Endothelial cell of umbilical vein (primary cell): ENCODE results near the gene RNF175. TPM values are rescaled to one million over a fixed set of nuclear protein-coding genes. Genes with fewer than 3 reads are reported as not detected.

Experiments used
- BruUV-seq: library from RNA; stranded (reverse); fragments of 400-500 nt; replicated peaks from 2 replicates; lab custom pipeline; 2021; lab: Mats Ljungman, UMichigan
- CTCF ChIA-PET: fragments of 300-600, 350-600 bp; sonication (Branson Sonifier 250); formaldehyde crosslinking; loops from one replicate; lab custom pipeline; 2021; ENCODE audit warnings: antibody characterized with exemption, inconsistent platforms; lab: Charles Lee
- POLR2A ChIA-PET: fragments of 300-600, 350-600 bp; sonication (Branson Sonifier 250); formaldehyde crosslinking; loops from one replicate; lab custom pipeline; 2021; ENCODE audit warnings: antibody characterized with exemption, inconsistent platforms; lab: Charles Lee
- DNase-seq: peaks from one replicate; pipeline ENCODE4 v3.0.0-alpha.2; 2011; ENCODE audit warnings: low read depth, low spot score
- FAIRE-seq: peaks from 2 replicates; lab custom pipeline; 2011; peaks lifted over from hg19 to GRCh38; lab: Jason Lieb, UNC
- H2AFZ ChIP-seq: 2 replicates; pipeline ENCODE4 v1.6.0; 2012; ENCODE audit warnings: low read depth, low read length, control low read depth, inconsistent platforms
- H3K27ac ChIP-seq: 2 replicates; pipeline ENCODE4 v1.5.1; 2011; ENCODE audit warnings: low read depth, mild to moderate bottlenecking, control low read depth, low read length, moderate library complexity; ENCODE audit not compliant: insufficient read depth
- H3K27me3 ChIP-seq, 2 experiments: 2 replicates each; pipeline versions ENCODE4 v1.6.0 to v1.6.1; 2011; ENCODE audit warnings: low read length in 2 of 2, mixed read lengths in 1 of 2; ENCODE audit not compliant: control insufficient read depth in 2 of 2, insufficient read depth in 2 of 2
- H3K36me3 ChIP-seq, 2 experiments: 2 replicates in 1 of 2; 3 replicates in 1 of 2; pipeline ENCODE4 v1.5.1; 2011; ENCODE audit warnings: low read length in 2 of 2, mild to moderate bottlenecking in 1 of 2, moderate library complexity in 1 of 2; ENCODE audit not compliant: control insufficient read depth in 2 of 2, insufficient read depth in 2 of 2; ENCODE audit errors: extremely low read depth in 1 of 2
- H3K4me1 ChIP-seq: 3 replicates; pipeline ENCODE4 v1.5.1; 2011; ENCODE audit warnings: mild to moderate bottlenecking, low read length; ENCODE audit not compliant: control insufficient read depth, insufficient read depth; ENCODE audit errors: extremely low read depth
- H3K4me2 ChIP-seq: 2 replicates; pipeline ENCODE4 v1.6.1; 2011; ENCODE audit warnings: low read length, control low read depth, mixed read lengths; ENCODE audit not compliant: insufficient read depth
- H3K4me3 ChIP-seq, 3 experiments: fragments of 200-600 bp in 1 of 3; sonication (generic), shearing (Covaris generic) in 1 of 3; replicated peaks in 1 of 3; 2 replicates each; pipeline ENCODE4 v1.5.1; 2011 to 2016; ENCODE audit warnings: control low read depth in 3 of 3, low read length in 3 of 3, mild to moderate bottlenecking in 2 of 3, inconsistent platforms in 1 of 3, low read depth in 1 of 3, moderate library complexity in 1 of 3; ENCODE audit not compliant: insufficient read depth in 1 of 3
- H3K79me2 ChIP-seq: 2 replicates; pipeline ENCODE4 v1.6.0; 2012; ENCODE audit warnings: low read length, inconsistent platforms; ENCODE audit not compliant: control insufficient read depth, insufficient read depth
- H3K9ac ChIP-seq: replicated peaks from 2 replicates; pipeline ENCODE3; 2011; ENCODE audit warnings: low read length, control low read depth; ENCODE audit not compliant: insufficient read depth; ENCODE audit errors: extremely low read depth
- H3K9me1 ChIP-seq: replicated peaks from 3 replicates; pipeline ENCODE4 v1.6.0; 2011; ENCODE audit warnings: mild to moderate bottlenecking, low read length; ENCODE audit not compliant: control insufficient read depth, insufficient read depth; ENCODE audit errors: extremely low read depth
- H3K9me3 ChIP-seq: replicated peaks from 2 replicates; pipeline ENCODE4 v1.5.1; 2012; ENCODE audit warnings: low read length, inconsistent platforms; ENCODE audit not compliant: control insufficient read depth, insufficient read depth
- H4K20me1 ChIP-seq: replicated peaks from 2 replicates; pipeline ENCODE3; 2011; ENCODE audit warnings: mild to moderate bottlenecking, low read length; ENCODE audit not compliant: control insufficient read depth, insufficient read depth; ENCODE audit errors: extremely low read depth
- EZH2 ChIP-seq: IDR thresholded peaks from 2 replicates; pipeline ENCODE4 v1.6.1; 2012; ENCODE audit warnings: borderline replicate concordance, low read depth, mild to moderate bottlenecking, moderate library complexity, low read length, inconsistent platforms; ENCODE audit not compliant: severe bottlenecking
- FOS ChIP-seq: IDR thresholded peaks from 2 replicates; pipeline ENCODE4 v1.6.1; 2011; ENCODE audit warnings: mild to moderate bottlenecking, low read length, moderate library complexity, borderline replicate concordance; ENCODE audit not compliant: insufficient read depth
- GATA2 ChIP-seq: IDR thresholded peaks from 2 replicates; pipeline ENCODE4 v1.7.0; 2011; ENCODE audit warnings: low read depth, mild to moderate bottlenecking, moderate library complexity, mixed read lengths, low read length; ENCODE audit not compliant: insufficient read length, insufficient read depth
- JUN ChIP-seq: IDR thresholded peaks from 2 replicates; pipeline ENCODE4 v1.6.1; 2011; ENCODE audit warnings: borderline replicate concordance, low read depth; ENCODE audit not compliant: insufficient read length, insufficient read depth
- MYC ChIP-seq: IDR thresholded peaks from one replicate; pipeline ENCODE4 v1.6.1; 2011; ENCODE audit warnings: mild to moderate bottlenecking, low read depth, low read length
- POLR2A ChIP-seq: IDR thresholded peaks from 2 replicates; pipeline ENCODE4 v1.6.1; 2012; ENCODE audit warnings: low read depth, mild to moderate bottlenecking, control low read depth, low read length
- POLR2AphosphoS5 ChIP-seq: IDR thresholded peaks from 2 replicates; pipeline ENCODE4 v1.6.1; 2012; ENCODE audit warnings: low read depth, mild to moderate bottlenecking, control low read depth, low read length, moderate library complexity; ENCODE audit not compliant: insufficient read depth
- dilution Hi-C: fragments of 300-500 bp; cut with MboI; formaldehyde crosslinking; loops from one replicate; pipeline ENCODE4 v1.15.0; 2019; ENCODE audit warnings: low sequenced_read_pairs; ENCODE audit not compliant: extremely low pct_ligation_motif_present
- intact Hi-C: fragments of 100-400 bp; cut with micrococcal nuclease; formaldehyde crosslinking; loops from one replicate; pipeline ENCODE4 v1.10.0; 2022
- polyA plus RNA-seq, 4 experiments: library from polyadenylated mRNA; depleted of rRNA in 3 of 4; stranded (reverse) in 3 of 4; unstranded in 1 of 4; fragments of >200 nt; gene quantifications; 2 replicates each; pipeline versions ENCODE4 v1.2.1 to v1.2.3, GENCODE V29; 2011 to 2012; ENCODE audit warnings: missing spikeins in 1 of 4
- total RNA-seq: library from RNA; stranded (reverse); gene quantifications from 2 replicates; pipeline ENCODE4 v1.2.3, GENCODE V29; 2021
- TF ChIP-seq, protein P1 (sequence below): IDR thresholded peaks from 2 replicates; pipeline ENCODE4 v1.6.1; 2011; ENCODE audit not compliant: insufficient read depth, insufficient read length
- TF ChIP-seq, protein P2 (sequence below), 2 donors: IDR thresholded peaks; 1 replicate in 1 of 2; 2 replicates in 1 of 2; pipeline ENCODE4 v1.5.1; 2011; ENCODE audit warnings: low read length in 2 of 2, mild to moderate bottlenecking in 2 of 2, moderate library complexity in 2 of 2, control low read depth in 1 of 2, inconsistent platforms in 1 of 2, low read depth in 1 of 2; ENCODE audit not compliant: insufficient read depth in 1 of 2; ENCODE audit errors: extremely low read depth in 1 of 2

Gene RNF175
- total and polyA plus RNA-seq, 2 donors (not counting 3 experiments of a cell fraction or from before 2014, with no cell fraction given): not detected

DNA sequence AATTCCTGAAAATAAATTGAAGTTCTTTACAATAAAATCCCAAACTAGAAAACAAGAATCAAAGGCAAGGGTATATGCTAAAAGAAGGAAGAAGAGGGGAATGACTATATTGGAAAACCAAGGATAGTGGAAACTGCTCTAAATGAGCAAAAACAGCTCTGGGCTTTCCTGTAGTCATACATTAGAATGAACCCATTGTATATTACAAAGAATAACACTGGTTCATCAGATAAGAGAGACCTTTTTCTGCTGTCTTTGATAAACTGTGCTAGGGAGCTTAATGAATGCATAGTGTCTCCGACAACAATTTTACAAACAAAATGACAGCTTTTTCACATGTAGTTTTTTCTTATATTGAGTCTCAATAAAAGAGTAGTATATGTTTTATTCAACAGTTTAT, 49.1 kb downstream of the RNF175 start:
- TF ChIP-seq, protein P1, sequence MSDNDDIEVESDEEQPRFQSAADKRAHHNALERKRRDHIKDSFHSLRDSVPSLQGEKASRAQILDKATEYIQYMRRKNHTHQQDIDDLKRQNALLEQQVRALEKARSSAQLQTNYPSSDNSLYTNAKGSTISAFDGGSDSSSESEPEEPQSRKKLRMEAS: no peak
- TF ChIP-seq, protein P2, sequence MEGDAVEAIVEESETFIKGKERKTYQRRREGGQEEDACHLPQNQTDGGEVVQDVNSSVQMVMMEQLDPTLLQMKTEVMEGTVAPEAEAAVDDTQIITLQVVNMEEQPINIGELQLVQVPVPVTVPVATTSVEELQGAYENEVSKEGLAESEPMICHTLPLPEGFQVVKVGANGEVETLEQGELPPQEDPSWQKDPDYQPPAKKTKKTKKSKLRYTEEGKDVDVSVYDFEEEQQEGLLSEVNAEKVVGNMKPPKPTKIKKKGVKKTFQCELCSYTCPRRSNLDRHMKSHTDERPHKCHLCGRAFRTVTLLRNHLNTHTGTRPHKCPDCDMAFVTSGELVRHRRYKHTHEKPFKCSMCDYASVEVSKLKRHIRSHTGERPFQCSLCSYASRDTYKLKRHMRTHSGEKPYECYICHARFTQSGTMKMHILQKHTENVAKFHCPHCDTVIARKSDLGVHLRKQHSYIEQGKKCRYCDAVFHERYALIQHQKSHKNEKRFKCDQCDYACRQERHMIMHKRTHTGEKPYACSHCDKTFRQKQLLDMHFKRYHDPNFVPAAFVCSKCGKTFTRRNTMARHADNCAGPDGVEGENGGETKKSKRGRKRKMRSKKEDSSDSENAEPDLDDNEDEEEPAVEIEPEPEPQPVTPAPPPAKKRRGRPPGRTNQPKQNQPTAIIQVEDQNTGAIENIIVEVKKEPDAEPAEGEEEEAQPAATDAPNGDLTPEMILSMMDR (IDR thresholded peaks at IDR 0.05; ENCODE audit: extremely low read depth in 1 of 2, insufficient read depth in 1 of 2, low read depth in 1 of 2, low read length in 2 of 2): no peak
- no peak for TF ChIP-seq GATA2
- TF ChIP-seq JUN: no peak
- no peak for TF ChIP-seq EZH2
- TF ChIP-seq FOS: no peak
- TF ChIP-seq POLR2A: no peak
- no peak for TF ChIP-seq POLR2AphosphoS5
- no peak for TF ChIP-seq MYC
- FAIRE-seq (peak; percentile 35), DNase-seq (no peak)
- Histone ChIP-seq H3K27ac (no peak overlapping the region), H3K9me1 (no peaks in the 10 kb centered on the region), H3K4me3 (no peak overlapping the region), H3K79me2 (no peaks in the 10 kb centered on the region), H3K4me1 (no peaks in the 10 kb centered on the region), H3K9ac (no peak overlapping the region), H3K36me3 (no peaks in the 10 kb centered on the region), H3K27me3 (peaks cover 6 to 7% of the 10 kb centered on the region in 2 experiments), H3K9me3 (no peaks in the 10 kb centered on the region), H2AFZ (no peak overlapping the region), H4K20me1 (no peaks in the 10 kb centered on the region), H3K4me2 (no peak overlapping the region)
- ChIA-PET CTCF (no interaction called here), POLR2A (no interaction called here)
- no TSS peak for BruUV-seq
- dilution Hi-C loops: no loop called here
- intact Hi-C loops: no loop called here
